ENCODE measurements around the gene TSEN34.
"Not testable (repeated sequence)": the region's sequence is repeated elsewhere in the genome, so short reads cannot be mapped to it uniquely, and the experiment has no call there.

Gene TSEN34

DNA sequence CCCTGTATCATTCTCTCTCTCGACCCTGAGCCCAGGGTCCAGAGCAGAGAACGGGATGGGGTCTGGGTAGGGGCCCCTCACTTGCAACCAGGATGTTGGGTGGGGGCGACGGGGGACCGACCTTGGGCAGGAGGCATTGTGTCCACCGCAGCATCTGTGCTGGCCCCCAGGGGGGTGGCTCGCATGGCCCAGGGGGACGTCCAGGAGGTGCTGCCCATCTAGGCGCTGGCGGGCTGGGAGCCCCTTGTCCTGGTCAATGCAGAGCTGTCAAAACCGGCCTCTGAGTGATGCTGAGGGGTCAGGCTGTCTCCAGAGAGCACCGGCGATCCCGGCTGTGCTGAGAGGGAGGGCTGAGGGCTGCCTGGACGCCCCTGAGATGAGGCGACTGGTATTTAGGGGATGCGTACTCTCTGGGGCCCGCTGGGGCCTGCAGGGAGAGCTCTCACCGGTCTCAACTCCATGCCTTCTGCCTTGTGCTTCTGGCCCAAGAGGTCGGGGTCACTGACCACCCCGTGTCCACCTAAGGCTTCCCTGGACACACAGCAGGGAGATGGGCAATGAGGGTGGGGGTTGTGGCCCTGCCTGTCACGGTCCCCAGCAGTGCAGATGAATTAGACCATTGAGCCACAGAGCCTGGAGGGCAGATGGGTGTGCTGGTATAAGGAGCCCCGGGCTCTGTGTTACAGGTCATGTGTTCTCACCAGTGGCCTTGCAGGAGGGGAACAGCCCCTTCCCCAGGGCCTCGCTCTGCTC, 18.1 kb downstream of the TSEN34 start:
- TF ChIP-seq, protein P1, sequence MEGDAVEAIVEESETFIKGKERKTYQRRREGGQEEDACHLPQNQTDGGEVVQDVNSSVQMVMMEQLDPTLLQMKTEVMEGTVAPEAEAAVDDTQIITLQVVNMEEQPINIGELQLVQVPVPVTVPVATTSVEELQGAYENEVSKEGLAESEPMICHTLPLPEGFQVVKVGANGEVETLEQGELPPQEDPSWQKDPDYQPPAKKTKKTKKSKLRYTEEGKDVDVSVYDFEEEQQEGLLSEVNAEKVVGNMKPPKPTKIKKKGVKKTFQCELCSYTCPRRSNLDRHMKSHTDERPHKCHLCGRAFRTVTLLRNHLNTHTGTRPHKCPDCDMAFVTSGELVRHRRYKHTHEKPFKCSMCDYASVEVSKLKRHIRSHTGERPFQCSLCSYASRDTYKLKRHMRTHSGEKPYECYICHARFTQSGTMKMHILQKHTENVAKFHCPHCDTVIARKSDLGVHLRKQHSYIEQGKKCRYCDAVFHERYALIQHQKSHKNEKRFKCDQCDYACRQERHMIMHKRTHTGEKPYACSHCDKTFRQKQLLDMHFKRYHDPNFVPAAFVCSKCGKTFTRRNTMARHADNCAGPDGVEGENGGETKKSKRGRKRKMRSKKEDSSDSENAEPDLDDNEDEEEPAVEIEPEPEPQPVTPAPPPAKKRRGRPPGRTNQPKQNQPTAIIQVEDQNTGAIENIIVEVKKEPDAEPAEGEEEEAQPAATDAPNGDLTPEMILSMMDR (IDR thresholded peaks at IDR 0.05; ENCODE audit: low read depth, low read length, missing control alignments): no peak
- H3K4me3 ChIP-seq (ENCODE audit: low read depth, low read length): no peak overlapping the region
- no peak for DNase-seq (ENCODE audit: low read depth)
- in situ Hi-C loops (cut with HindIII; ENCODE audit: low sequenced_read_pairs): no loop called here

DNA sequence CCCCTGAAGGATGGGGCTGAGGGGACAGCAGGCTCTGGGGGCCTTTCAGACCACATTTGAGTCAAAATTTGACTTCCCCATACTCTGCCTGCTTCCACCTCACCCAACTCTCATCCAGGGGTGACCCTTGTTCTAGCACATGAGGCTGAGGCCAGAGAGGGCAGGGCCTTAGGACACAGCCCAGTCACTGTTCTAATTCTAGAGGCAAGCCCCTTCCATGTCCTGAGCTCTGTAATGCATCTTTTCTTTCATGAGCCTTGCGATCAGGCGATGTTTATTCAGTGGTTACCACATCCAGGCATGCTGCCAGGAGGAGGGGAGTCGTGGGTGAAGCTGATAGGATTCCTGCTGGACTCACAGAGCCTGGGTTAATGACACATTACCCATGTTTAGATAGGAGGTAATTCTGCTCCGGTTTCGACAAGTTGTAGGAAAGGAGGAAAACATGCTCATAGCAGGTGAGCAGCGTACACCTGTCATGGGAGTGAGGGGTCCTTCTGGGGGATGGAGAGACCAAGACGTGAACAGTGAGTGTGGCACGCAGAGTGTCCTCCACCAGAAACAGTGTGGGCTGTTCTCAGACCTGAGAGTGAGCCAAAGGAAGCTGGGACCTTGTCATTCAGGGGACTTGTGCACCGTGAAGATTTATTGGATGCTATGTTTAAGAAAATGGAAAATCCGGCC, 18.8 kb downstream of the TSEN34 start:
- in situ Hi-C loops (cut with HindIII; ENCODE audit: low sequenced_read_pairs): no loop called here
- TF ChIP-seq, protein P1 (IDR thresholded peaks at IDR 0.05; ENCODE audit: low read depth, low read length, missing control alignments): no peak
- DNase-seq (ENCODE audit: low read depth): peak; percentile 98
- no peak overlapping the region for H3K4me3 ChIP-seq (ENCODE audit: low read depth, low read length)

DNA sequence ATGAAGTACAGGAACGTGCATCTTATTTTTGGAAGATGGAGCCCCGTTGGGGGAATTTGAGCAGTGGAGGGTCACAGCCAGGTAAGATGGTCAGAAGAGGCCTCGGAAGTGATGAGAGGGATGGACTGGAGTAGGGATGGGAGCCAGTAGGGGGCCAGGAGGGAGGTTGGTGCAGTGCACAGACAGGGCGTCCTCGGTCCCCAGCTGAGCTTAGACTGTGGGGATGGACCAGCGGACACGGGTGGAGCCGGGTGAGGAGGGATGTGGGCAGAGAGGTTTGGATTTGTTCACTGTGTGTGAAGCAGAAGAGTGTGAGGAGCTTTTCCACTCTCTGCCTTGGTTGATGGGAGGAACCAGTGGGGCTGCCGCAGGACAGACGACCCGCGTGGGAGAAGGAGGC, 20.1 kb downstream of the TSEN34 start:
- in situ Hi-C loops (cut with HindIII; ENCODE audit: low sequenced_read_pairs): no loop called here

DNA sequence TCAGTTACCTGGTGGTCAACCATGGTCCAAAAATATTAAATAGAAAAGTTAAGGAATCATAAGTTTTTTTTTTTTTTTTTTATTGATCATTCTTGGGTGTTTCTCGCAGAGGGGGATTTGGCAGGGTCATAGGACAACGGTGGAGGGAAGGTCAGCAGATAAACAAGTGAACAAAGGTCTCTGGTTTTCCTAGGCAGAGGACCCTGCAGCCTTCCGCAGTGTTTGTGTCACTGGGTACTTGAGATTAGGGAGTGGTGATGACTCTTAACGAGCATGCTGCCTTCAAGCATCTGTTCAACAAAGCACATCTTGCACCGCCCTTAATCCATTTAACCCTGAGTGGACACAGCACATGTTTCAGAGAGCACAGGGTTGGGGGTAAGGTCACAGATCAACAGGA, 23.1 kb downstream of the TSEN34 start:
- H3K4me3 ChIP-seq (ENCODE audit: low read depth, low read length); in situ Hi-C loops (cut with HindIII; ENCODE audit: low sequenced_read_pairs); DNase-seq (ENCODE audit: low read depth): not testable (repeated sequence)

More for the DNA sequence above, 20.1 kb downstream of the TSEN34 start:
- TF ChIP-seq, protein P1 (IDR thresholded peaks at IDR 0.05; ENCODE audit: low read depth, low read length, missing control alignments): no peak
- H3K4me3 ChIP-seq (ENCODE audit: low read depth, low read length): no peak overlapping the region
- DNase-seq (ENCODE audit: low read depth): no peak

DNA sequence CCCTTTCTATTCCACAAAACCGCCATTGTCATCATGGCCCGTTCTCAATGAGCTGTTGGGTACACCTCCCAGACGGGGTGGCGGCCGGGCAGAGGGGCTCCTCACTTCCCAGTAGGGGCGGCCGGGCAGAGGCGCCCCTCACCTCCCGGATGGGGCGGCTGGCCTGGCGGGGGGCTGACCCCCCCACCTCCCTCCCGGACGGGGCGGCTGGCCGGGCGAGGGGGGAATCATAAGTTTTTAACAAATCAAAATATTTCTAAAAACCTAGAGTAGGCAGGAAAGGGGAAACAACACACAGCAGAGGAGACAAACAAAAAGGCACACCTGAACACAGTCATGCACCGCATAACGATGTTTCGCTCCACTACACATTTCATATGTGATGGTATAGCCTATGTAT, 23.6 kb downstream of the TSEN34 start:
- H3K4me3 ChIP-seq (ENCODE audit: low read depth, low read length); DNase-seq (ENCODE audit: low read depth); in situ Hi-C loops (cut with HindIII; ENCODE audit: low sequenced_read_pairs): not testable (repeated sequence)

DNA sequence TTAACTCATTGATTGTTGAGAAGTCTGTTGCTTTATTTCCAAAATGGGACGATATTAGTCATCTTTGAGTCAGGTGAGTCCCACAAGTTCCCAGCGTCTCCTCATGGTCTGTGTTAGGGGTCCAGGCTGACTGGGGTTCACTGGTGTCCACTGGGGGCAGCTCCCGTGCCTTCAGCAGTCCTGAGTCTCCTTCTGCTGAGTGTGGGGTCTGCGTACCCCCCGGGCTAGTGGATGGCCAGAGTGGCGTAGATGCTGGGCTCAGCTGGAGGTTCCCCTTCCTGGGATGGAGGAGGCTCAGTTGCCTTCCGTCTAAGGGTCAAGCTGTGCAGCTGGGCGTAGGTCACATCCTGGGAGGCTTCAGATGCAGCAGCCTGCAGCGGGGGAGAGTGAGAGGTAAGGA, 25.8 kb downstream of the TSEN34 start:
- TF ChIP-seq, protein P1 (IDR thresholded peaks at IDR 0.05; ENCODE audit: low read depth, low read length, missing control alignments): no peak
- no peak overlapping the region for H3K4me3 ChIP-seq (ENCODE audit: low read depth, low read length)
- no peak for DNase-seq (ENCODE audit: low read depth)
- in situ Hi-C loops (cut with HindIII; ENCODE audit: low sequenced_read_pairs): no loop called here

DNA sequence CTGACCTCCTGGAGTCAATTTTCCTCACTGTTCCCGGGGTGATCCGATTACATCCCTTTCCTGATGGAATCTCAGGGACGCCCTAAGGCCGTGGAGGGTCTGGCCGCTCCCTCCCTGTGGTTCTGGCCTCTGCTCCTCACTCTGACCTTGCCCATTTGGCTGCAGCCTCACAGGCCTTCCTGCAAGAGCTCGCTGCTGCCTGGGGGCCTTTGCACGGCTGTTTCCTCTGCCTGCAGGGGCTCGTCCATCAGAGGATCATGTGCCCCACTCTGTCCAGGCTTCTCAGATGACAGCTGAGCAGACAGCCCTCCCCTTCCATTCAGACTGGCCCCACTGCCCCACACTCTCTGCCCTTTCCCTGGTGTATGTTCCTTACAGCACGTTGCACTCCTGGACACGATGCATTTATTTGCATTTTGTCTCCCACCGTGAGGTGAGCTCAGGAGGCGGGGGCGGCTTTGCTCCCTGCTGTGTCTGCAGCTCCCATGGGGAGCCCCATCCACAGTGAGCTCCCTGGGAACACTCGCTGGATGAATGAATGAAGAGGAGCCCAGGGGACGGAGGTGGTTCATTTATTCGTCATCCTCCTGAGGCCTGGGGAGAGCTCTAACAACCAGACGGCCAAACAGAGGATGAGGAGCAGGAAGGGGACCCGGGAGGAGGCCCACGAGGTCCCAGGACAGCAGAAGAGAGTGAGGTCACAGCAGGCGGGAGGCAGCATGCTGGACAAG, 26.6 kb downstream of the TSEN34 start:
- H3K4me3 ChIP-seq (ENCODE audit: low read depth, low read length); DNase-seq (ENCODE audit: low read depth); in situ Hi-C loops (cut with HindIII; ENCODE audit: low sequenced_read_pairs): not testable (repeated sequence)

DNA sequence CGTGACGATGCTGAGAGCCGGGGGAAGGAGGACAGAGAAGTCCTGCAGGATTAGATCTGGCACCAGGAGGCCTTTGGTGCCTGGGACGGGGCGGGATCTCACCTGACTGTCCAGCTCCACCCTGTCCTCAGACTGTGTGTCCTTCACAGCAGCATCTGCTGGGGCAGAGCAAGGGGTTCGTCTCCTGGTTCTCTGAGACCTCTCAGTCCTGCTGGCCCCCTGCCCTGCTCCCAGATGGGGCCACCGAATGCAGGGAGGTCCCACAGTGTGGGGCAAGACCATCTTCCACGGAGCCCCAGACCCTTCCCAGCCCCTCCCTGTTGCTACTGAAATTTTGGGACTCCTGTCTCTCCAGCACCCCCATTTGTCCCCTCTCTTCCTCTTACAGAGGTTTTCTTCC, 27.2 kb downstream of the TSEN34 start:
- in situ Hi-C loops (cut with HindIII; ENCODE audit: low sequenced_read_pairs): no loop called here
- DNase-seq (ENCODE audit: low read depth): no peak

More for the DNA sequence above, 27.2 kb downstream of the TSEN34 start:
- no peak overlapping the region for H3K4me3 ChIP-seq (ENCODE audit: low read depth, low read length)
- TF ChIP-seq, protein P1 (IDR thresholded peaks at IDR 0.05; ENCODE audit: low read depth, low read length, missing control alignments): no peak

Measured in astrocyte of the cerebellum (primary cell).